ENCODE measurements around the gene IL18R1.
"Not testable (repeated sequence)": the region's sequence is repeated elsewhere in the genome, so short reads cannot be mapped to it uniquely, and the experiment has no call there.

Gene IL18R1

DNA sequence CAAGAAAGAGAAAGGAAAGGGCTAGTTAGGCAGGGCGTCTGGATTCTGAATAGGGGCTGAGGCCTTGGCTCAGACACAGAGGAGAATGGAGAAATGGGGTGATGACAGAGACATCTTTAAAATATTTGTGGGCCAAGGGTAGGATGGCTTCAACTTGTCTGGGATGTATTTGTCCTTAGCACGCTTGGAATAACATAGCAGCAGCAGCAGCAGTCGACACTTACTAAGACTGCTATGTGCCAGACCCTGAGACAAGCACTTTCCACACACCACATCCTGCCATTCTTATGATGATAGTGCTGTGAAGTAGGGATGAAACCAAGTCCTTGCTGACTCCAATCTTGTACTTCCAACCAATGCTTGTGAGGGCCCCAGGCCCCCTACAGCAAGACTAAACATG lies 41.6 kb upstream of the IL18R1 start:
- ChIA-PET CTCF (no interaction called here), POLR2A (no interaction called here)
- TF ChIP-seq, protein P1, sequence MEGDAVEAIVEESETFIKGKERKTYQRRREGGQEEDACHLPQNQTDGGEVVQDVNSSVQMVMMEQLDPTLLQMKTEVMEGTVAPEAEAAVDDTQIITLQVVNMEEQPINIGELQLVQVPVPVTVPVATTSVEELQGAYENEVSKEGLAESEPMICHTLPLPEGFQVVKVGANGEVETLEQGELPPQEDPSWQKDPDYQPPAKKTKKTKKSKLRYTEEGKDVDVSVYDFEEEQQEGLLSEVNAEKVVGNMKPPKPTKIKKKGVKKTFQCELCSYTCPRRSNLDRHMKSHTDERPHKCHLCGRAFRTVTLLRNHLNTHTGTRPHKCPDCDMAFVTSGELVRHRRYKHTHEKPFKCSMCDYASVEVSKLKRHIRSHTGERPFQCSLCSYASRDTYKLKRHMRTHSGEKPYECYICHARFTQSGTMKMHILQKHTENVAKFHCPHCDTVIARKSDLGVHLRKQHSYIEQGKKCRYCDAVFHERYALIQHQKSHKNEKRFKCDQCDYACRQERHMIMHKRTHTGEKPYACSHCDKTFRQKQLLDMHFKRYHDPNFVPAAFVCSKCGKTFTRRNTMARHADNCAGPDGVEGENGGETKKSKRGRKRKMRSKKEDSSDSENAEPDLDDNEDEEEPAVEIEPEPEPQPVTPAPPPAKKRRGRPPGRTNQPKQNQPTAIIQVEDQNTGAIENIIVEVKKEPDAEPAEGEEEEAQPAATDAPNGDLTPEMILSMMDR (IDR thresholded peaks at IDR 0.05; ENCODE audit: insufficient read depth, low read length, missing control alignments) = no peak
- H3K4me3 ChIP-seq (ENCODE audit: low read depth, low read length) = no peak overlapping the region
- DNase-seq (ENCODE audit: low read depth, low spot score) = no peak

DNA sequence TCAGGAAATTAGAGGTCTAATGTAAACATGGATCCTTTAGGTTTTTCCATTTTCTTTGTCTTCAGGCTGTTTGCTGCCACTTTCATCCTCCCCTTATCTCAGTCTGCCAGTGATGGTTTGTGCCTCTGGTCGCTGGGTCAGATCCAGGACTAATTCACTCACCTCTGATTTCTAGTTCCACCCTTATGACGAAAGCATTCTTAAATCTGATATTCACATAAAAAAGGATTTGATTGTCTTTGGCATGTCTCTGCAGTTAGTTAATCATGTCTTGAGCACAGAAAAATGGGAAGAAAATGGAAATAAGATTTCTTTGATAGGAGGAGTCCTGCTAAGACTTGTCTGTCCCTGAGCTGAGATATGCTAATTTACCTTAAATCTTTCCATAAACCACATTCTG lies 39.7 kb upstream of the IL18R1 start:
- POLR2A ChIA-PET = no interaction called here
- no peak overlapping the region for H3K4me3 ChIP-seq (ENCODE audit: low read depth, low read length)
- TF ChIP-seq, protein P1 (IDR thresholded peaks at IDR 0.05; ENCODE audit: insufficient read depth, low read length, missing control alignments) = no peak
- DNase-seq (ENCODE audit: low read depth, low spot score) = no peak
- CTCF ChIA-PET = interaction anchor here (1.4 kb wide), 1 partner anchor 15 kb away, joined by 3 read pairs; no protein-coding TSS in a partner anchor

DNA sequence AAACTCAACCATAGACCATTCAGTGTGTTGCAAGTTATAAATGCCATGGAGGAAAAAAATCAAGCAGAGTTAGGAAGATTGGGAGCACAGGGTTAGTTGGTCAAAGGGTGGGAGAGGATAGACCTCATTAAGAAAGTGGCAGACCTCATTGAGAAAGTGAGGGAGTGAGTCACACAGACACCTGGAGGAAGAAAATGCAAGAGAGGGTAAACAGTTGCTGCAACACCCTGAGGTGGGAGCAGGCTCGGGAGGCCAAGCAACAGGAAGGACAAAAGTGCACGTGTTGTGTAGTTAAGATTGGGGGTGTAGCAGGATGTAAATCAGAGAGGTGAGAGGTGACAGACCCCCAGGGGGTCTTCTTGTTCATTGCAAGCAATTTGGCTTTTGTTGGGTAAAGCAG lies 37.9 kb upstream of the IL18R1 start:
- DNase-seq (ENCODE audit: low read depth, low spot score) = no peak
- CTCF ChIA-PET = no interaction called here
- POLR2A ChIA-PET = no interaction called here
- H3K4me3 ChIP-seq (ENCODE audit: low read depth, low read length) = no peak overlapping the region
- TF ChIP-seq, protein P1 (IDR thresholded peaks at IDR 0.05; ENCODE audit: insufficient read depth, low read length, missing control alignments) = no peak

DNA sequence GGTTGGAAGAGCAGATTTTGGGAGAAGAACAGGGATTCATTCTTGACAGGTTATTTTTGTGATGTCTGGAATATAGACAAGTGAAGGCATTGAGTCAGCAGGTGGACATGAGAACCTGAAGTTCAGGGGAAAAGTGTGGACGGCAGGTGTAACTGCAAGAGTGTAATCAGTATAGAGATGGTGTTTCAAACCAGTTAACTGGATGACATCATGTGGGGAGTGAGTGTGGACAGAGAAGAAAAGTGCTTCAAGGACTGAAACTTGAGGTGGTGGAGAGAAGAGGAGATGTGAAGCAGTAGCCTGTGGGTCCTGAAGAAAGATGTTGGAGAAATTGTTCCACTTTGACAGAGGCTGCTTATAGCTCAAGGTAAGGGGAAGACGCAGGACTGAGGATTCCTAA lies 37.2 kb upstream of the IL18R1 start:
- CTCF ChIA-PET = no interaction called here

DNA sequence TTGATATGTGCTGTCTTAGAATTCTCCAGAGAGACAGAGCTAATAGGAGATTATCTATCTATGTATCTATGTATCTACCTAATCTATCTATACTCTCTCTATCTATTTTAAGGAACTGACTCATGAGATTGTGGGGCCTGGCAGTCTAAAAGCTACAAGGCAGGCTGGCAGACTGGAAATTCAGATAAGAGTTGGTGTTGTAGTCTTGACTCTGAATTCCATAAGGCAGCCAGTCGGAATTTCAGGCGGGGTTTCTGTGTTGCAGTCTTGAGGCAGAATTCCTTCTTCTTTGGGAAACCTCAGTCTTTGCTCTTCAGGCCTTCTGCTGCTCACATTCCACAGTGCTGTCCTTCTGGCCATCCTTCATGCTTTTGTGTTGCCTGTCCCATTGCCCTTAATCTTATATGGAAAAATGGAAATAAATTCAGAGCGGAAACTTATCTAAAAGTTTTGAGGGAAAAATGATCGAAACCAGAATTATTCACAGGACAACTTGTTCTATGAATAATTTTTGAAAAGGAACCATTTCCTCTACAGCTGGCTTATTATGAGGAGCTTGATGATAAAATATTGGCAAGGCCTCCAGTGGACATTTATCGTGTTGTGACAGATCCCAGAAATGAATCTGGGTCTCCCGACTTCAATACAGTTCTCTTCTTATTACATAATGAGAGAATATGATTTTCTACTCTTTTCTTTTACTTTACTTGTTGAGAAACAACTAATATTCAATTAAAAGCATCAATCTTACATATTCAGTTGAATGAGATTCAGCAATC lies 33.5 kb upstream of the IL18R1 start:
- CTCF ChIA-PET = interaction anchor here (0.8 to 0.9 kb wide), 2 partner anchors 9 to 34 kb away, joined by 3 read pairs; partner anchors contain the start of gene IL18R1
- no peak for DNase-seq (ENCODE audit: low read depth, low spot score)
- H3K4me3 ChIP-seq (ENCODE audit: low read depth, low read length) = no peak overlapping the region
- TF ChIP-seq, protein P1 (IDR thresholded peaks at IDR 0.05; ENCODE audit: insufficient read depth, low read length, missing control alignments) = no peak
- POLR2A ChIA-PET = no interaction called here

More for the DNA sequence above, 37.2 kb upstream of the IL18R1 start:
- no peak overlapping the region for H3K4me3 ChIP-seq (ENCODE audit: low read depth, low read length)
- POLR2A ChIA-PET = no interaction called here
- no peak for DNase-seq (ENCODE audit: low read depth, low spot score)
- TF ChIP-seq, protein P1 (IDR thresholded peaks at IDR 0.05; ENCODE audit: insufficient read depth, low read length, missing control alignments) = no peak

DNA sequence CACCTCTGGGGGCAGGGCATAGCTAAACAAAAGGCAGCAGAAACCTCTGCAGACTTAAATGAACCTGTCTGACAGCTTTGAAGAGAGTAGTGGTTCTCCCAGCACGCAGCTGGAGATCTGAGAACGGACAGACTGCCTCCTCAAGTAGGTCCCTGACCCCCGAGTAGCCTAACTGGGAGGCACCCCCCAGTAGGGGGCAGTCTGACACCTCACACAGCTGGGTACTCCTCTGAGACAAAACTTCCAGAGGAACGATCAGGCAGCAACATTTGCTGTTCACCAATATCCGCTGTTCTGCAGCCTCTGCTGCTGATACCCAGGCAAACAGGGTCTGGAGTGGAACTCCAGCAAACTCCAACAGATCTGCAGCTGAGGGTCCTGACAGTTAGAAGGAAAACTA lies 30.7 kb upstream of the IL18R1 start:
- POLR2A ChIA-PET; H3K4me3 ChIP-seq (ENCODE audit: low read depth, low read length); DNase-seq (ENCODE audit: low read depth, low spot score); CTCF ChIA-PET: not testable (repeated sequence)

Measured in AG04449 (cell line).